Measurements from ENCODE around the gene SNAPC4. TPM values are rescaled to one million over a fixed set of nuclear protein-coding genes. Genes with fewer than 3 reads are reported as not detected.

Gene SNAPC4
- polyA plus RNA-seq, 1 experiment, result 1.7 TPM

- TF ChIP-seq, protein P1, sequence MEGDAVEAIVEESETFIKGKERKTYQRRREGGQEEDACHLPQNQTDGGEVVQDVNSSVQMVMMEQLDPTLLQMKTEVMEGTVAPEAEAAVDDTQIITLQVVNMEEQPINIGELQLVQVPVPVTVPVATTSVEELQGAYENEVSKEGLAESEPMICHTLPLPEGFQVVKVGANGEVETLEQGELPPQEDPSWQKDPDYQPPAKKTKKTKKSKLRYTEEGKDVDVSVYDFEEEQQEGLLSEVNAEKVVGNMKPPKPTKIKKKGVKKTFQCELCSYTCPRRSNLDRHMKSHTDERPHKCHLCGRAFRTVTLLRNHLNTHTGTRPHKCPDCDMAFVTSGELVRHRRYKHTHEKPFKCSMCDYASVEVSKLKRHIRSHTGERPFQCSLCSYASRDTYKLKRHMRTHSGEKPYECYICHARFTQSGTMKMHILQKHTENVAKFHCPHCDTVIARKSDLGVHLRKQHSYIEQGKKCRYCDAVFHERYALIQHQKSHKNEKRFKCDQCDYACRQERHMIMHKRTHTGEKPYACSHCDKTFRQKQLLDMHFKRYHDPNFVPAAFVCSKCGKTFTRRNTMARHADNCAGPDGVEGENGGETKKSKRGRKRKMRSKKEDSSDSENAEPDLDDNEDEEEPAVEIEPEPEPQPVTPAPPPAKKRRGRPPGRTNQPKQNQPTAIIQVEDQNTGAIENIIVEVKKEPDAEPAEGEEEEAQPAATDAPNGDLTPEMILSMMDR (IDR thresholded peaks at IDR 0.05; ENCODE audit: insufficient read depth, low read depth, low read length), result no peak
- DNase-seq (ENCODE audit: low read depth), result no peak
- POLR2A ChIA-PET, result no interaction called here
- Histone ChIP-seq H3K27me3 (ENCODE audit: control insufficient read depth, insufficient read depth, low read length) (no peaks in the 10 kb centered on the region), H3K36me3 (ENCODE audit: control insufficient read depth, insufficient read depth, low read length) (peaks cover 58% of the 10 kb centered on the region), H3K4me3 (ENCODE audit: low read depth, low read length) (no peak overlapping the region)
- CTCF ChIA-PET, result interaction anchor here (0.8 to 1.3 kb wide), 2 partner anchors 40 to 131 kb away, joined by 3 read pairs; no protein-coding TSS in a partner anchor
Observed at GRCh38 chr9:136444102-136444501, 44.1 kb upstream of the SNAPC4 start.

DNA sequence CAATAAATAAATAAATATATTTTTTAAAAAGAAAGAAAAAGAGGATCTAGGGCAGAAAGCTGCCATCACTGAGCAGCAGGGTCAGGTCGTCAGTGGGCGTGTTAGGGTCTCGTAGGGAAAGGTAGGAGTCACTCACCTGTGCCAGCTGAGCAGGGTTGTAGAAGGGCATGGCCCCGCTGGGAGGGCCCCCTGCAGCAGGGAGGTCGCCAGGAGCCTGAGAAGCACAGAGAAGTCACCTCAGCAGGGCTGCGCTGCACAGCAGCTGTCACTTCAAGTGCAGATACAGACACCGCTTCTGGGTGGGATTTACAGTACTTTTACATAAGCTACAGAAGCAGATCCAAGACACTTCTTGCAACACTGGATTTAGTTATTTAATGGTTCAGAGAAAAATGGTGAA, 43.7 kb upstream of the SNAPC4 start:
- ChIA-PET CTCF (interaction anchor here (1.3 kb wide), 1 partner anchor 40 kb away, joined by 3 read pairs; no protein-coding TSS in a partner anchor), POLR2A (no interaction called here)
- Histone ChIP-seq H3K36me3 (ENCODE audit: control insufficient read depth, insufficient read depth, low read length) (peaks cover 56% of the 10 kb centered on the region), H3K4me3 (ENCODE audit: low read depth, low read length) (no peak overlapping the region), H3K27me3 (ENCODE audit: control insufficient read depth, insufficient read depth, low read length) (no peaks in the 10 kb centered on the region)
- DNase-seq (ENCODE audit: low read depth), result no peak
- TF ChIP-seq, protein P1 (IDR thresholded peaks at IDR 0.05; ENCODE audit: insufficient read depth, low read depth, low read length), result no peak

GRCh38 chr9:136443087-136443486, 43.1 kb upstream of the SNAPC4 start:
- no peak for DNase-seq (ENCODE audit: low read depth)
- H3K27me3 ChIP-seq (ENCODE audit: control insufficient read depth, insufficient read depth, low read length), result no peaks in the 10 kb centered on the region
- ChIA-PET POLR2A (no interaction called here), CTCF (interaction anchor here (0.9 to 1.3 kb wide), 3 partner anchors 27 to 41 kb away, joined by 3 to 5 read pairs (median 3); no protein-coding TSS in a partner anchor)
- peaks cover 54% of the 10 kb centered on the region for H3K36me3 ChIP-seq (ENCODE audit: control insufficient read depth, insufficient read depth, low read length)
- TF ChIP-seq, protein P1 (IDR thresholded peaks at IDR 0.05; ENCODE audit: insufficient read depth, low read depth, low read length), result no peak
- no peak overlapping the region for H3K4me3 ChIP-seq (ENCODE audit: low read depth, low read length)

- Histone ChIP-seq H3K27me3 (ENCODE audit: control insufficient read depth, insufficient read depth, low read length) (no peaks in the 10 kb centered on the region), H3K4me3 (ENCODE audit: low read depth, low read length) (no peak overlapping the region), H3K36me3 (ENCODE audit: control insufficient read depth, insufficient read depth, low read length) (peaks cover 50% of the 10 kb centered on the region)
- CTCF ChIA-PET, result interaction anchor here (0.9 to 1.3 kb wide), 2 partner anchors 28 to 33 kb away, joined by 3 to 5 read pairs; no protein-coding TSS in a partner anchor
- POLR2A ChIA-PET, result no interaction called here
- DNase-seq (ENCODE audit: low read depth), result no peak
- TF ChIP-seq, protein P1 (IDR thresholded peaks at IDR 0.05; ENCODE audit: insufficient read depth, low read depth, low read length), result no peak
Observed at GRCh38 chr9:136442265-136442664, 42.3 kb upstream of the SNAPC4 start.

DNA sequence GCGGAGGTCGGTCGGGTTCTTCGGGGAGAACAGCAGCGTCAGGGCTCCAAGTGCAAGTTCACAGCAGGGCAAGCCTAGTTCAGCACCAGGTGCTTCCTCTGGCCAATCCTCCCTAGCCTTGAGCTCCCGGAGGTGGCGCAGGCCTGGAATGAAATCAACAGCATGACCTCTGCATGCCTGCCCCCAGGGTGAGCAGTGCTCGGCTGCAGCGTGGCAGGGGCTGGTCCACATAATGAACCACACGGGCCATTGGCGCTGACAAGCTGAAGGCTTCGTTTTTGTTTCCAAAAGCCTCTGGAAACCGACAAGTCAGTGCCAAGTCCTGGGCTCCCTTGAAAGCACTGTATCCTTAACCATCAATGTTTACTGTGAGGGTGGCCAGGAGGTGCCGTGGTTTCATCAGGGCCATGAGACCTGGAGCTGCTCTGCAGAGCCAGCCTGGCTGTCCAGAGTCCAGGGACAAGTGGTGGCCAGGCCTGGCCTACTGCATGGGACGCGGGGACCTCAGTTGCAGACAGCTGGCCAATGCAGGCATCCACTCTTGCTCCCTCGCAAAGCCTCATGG, 41.8 kb upstream of the SNAPC4 start:
- CTCF ChIA-PET, result interaction anchor here (1.0 to 1.3 kb wide), 2 partner anchors 29 to 48 kb away, joined by 3 to 5 read pairs; no protein-coding TSS in a partner anchor
- POLR2A ChIA-PET, result no interaction called here
- Histone ChIP-seq H3K27me3 (ENCODE audit: control insufficient read depth, insufficient read depth, low read length) (no peaks in the 10 kb centered on the region), H3K4me3 (ENCODE audit: low read depth, low read length) (no peak overlapping the region), H3K36me3 (ENCODE audit: control insufficient read depth, insufficient read depth, low read length) (peaks cover 46% of the 10 kb centered on the region)
- no peak for DNase-seq (ENCODE audit: low read depth)
- TF ChIP-seq, protein P1 (IDR thresholded peaks at IDR 0.05; ENCODE audit: insufficient read depth, low read depth, low read length), result no peak
